GM21423 (cell line): ENCODE data around the gene RSU1.
"Not testable (repeated sequence)": the region's sequence is repeated elsewhere in the genome, so short reads cannot be mapped to it uniquely, and the experiment has no call there.

Source experiments
- ATAC-seq: cut with Tn5 transposase; IDR thresholded peaks from one replicate; pipeline ENCODE4 v1.9.1; 2021; ENCODE audit warnings: mild to moderate bottlenecking, moderate library complexity; ENCODE audit not compliant: unreplicated experiment

The RSU1 gene

DNA sequence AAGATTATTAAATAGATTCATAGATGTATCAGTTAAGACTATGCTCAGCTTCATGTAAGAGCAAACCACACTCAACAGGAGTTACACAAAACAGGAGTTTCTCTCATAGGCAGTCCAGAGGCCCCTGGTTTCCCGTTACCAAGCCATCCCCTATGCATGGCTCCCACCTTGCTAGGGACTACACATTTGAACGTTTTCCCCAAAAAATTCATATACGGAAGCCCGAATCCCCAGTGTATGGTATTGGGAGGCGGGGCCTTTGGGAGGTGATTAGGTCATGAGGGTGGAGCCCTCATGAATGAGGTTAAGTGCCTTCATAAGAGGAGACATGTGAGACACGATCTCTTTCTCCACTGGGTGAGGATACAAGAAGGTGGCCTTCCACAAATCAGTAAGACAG, 29.1 kb downstream of the RSU1 start:
- peak; percentile 35 for ATAC-seq

DNA sequence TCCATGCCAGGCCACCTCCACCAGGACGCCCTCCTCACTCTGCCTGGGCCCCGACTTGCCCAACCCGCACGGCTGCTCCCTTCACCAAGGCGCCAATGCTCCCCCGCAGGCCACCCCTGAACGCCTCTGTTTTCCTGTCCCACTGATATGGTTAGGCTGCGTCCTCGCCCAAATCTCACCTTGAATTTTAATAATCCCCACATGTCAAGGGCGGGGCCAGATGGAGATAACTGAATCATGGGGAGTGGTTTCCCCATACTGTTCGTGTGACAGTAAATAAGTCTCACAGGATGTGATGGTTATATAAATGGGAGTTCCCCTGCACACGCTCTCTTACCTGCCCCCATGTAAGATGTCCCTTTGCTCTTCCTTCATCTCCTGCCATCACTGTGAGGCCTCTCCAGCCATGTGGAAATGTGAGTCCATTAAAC, 29.8 kb downstream of the RSU1 start:
- peak; percentile 79 for ATAC-seq

DNA sequence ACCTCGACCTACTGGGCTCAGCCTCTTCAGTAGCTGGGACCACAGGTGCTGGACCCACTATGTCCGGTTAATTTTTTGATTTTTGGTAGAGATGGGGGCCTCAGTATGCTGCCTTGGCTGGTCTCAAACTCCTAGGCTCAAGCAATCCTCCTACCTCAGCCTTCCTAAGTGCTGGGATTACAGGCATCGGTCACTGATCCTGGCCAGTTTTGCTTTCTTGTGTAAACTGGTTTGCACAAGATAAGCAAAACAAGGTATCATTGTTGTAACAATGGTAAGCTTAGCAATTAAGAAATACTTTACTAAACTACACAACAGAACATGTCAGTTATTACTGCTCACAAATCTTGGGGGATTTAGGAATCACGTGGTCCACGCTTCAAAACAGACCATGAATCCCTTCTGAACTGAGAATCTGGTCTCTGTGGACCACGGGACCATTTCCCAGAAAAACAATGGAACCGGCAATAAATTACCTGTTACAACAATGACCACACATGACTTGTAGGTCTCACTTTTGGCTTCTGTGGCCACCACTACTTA, 36.8 kb downstream of the RSU1 start:
- ATAC-seq, result no peak

DNA sequence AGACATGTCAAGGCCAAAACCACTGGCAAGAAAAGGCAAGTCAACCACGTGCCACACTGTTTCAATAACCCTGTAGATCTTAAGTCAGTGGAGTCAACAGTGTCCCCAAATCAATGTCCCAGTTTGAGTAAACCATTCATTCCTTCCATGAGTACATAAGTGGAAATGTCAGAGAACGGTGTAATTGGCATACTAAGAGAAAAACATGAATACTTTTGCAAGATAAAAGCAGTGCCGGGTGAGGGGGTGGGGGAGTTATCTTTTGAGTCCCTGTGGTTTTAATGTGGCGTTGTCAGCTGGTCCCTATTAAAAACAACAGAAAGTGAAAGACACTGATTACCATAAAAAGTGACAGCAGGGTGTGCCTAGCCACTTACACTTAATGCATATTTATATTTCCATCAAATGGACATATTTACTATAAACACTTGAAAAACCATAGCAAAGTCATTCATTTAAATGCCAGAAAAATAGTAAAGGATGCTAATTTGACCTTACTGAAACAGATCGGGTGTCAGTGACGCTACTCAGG, 37.8 kb downstream of the RSU1 start:
- ATAC-seq, result no peak

DNA sequence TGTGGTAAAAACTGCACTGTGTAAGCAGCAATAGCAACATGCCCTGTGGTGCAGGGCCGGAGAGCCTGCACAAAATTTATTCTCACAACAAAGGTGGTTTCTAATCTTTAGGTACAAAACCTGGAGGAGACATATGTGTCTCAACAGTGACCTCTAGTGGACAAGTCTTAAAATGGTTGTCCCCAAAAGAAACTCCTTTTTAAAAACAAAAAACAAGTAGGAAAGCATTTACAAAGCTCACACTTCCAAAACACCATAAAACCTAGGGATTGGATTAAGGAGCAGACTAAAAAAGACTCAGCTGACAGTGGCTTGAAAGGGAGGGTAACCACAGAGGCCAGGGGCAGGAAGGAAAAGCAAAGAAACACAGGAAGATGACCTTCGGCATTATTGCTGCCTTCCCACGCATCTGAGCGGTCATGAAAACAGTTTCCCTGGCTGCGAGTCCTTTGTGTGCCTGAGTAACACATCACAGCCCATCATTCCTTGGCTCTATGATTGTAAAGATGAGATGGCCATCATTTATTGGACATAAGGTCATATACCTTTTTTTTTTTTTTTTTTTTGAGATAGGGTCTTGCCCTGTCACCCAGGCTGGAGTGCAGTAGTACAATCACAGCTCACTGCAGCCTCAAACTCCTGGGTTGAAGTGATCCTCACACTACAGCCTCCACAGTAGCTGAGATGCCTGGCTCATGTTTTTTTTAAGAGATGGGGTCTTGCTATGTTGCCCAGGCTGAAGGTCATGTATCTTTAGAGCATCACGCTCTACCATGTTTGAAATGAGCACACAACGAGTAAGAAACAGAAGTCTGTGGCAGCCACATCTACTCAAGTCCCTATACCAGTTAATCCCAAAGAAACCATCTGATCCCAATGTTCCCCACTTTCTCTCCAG, 39.5 kb downstream of the RSU1 start:
- ATAC-seq, result peak; percentile 54

DNA sequence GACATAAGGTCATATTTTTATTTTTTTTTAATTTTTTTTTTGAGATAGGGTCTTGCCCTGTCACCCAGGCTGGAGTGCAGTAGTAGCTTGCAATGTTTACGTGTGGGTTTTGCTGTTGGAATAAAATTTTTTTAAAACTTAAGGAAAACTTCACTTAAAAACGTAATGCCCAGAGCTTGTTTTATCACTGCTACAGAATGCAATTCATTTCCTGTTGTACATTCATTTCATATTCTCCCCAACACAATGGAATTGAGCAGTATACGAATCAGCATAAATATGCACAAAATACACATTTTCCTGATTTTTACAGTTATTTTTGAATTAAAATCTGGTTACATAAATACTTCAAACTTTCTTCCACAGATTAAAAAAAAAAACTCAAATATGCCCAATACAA, 40.3 kb downstream of the RSU1 start:
- no peak for ATAC-seq

DNA sequence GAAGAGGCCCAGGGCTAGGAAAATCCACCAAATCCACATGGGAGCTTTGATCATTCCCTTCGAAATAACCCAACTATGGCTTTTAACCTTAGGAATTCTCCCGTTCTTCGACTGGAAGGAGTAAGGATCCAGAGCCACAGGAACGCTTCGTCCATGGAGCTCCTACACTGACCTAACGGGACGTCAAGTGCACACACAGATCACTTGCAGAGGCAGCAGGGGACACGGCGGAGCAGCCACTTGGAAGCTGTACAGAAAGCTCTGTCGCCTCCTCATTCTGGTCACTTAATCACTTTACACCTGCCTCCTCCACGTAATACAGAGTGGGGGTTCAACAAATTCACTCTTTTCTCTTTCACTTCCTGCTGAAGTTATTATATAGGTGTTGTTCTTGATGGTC, 43.9 kb downstream of the RSU1 start:
- no peak for ATAC-seq

DNA sequence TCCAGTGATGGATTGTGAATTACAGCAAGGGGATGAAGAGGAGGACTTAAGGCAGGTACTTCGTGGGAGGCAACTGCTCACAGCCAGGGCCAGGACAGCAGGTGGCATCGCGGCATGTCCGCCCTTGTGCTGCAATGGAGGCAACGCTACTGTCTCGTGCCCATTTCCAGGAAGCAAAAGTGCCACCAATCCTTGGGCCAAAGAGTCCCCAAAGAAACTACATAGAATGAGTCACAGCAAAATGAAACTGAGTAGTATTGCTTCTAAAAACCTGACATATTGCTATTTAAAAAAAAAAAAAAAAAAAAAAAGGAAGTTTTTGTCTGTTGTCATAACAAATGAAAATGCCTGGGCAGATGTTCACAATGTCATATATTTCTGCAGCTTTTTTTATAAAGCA, 46.6 kb downstream of the RSU1 start:
- ATAC-seq, result no peak

DNA sequence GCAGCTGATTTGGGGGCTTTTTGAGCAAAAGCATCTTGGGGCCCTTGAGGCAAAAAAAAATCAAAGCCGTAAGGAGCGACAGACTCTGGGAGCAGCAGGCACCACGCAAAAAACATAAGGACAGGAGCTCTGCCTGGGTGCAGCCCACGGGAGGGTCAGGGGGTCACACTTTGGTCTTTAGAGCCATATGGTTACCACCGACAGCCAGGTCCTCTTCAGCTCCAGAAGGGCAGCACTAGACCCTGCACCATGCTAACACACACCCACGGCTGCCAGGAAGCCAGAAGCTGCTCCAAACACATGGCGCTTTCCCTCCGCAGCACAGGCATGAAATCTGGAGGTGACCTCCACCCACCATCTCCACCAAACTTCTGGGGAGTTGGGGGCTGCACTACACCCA, 47.1 kb downstream of the RSU1 start:
- no peak for ATAC-seq

DNA sequence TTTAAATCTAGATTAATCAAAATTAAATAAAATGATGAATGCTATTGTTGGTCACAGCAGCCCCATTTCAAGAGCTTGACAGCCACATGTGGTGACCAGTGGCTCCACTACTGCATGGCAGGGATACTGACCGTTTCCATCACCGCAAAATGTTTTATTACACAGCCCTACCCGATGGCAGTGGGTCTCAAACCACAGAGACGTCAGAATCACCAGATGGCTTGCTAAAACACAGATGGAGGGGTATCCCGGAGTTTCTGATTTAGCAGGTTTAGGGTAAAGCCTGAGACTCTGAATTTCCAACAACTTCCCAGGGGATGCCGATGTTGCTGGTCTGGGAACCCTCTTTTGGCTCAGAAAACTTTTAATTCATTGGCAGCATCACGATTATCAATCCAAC, 47.9 kb downstream of the RSU1 start:
- no peak for ATAC-seq

DNA sequence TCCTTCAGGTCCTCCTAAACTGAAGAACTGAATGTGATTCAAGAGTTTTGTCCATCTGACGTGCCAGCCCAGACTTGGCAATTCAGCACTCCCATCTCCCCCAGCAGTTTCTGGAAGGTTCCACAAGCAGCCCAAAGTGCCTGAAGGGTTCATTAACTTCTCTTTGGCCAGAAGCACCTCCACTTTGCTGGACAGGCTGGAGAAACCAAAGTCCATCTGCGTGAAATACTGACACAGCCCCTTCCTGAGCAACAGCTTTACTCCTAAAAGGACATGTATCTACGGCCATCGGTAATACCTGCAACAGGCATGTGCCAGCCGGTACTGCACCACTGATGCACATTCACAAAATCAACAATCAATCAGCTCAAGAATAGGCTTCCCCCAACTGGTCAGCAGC, 48.5 kb downstream of the RSU1 start:
- no peak for ATAC-seq

DNA sequence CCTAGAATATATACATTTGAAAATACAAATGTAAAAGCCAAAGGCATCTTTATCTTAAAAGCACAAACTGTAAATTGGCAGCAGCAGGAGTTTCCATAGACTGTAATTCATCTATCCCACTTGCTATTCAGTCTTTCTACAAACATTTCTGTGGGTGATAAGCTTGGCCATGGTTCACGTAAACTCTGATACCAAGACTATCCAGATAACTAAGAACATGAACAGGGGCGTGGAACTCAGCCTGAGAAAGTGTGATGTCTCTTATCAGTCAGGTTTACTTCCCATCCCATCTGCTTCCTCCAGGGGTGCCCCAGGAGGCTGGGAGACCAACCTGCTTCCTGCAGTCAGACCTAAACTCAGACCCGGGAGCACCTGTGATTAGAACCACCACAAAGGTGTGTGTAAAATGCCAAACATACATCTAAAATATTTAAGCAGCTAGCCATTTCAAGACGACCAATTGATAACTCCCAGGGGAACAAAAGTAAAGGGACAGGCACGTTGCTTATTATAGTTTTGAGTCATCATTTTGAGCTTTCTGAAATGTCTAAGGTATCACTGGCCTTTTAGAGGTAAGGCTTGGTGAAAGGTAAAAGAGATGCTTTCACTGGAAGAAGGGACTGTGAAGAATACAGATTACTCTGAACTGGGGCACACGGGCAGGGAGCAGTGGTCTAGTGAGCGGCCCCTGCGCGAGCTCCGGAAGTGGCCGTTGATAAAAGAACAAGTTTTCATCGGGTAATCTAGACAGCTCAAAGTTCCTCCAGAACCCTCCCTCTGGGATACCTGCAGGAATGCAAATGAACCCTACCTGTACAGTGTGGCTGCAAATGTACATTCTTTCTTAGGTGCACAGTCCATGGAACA, 51.5 kb downstream of the RSU1 start:
- ATAC-seq, result peak; percentile 57

DNA sequence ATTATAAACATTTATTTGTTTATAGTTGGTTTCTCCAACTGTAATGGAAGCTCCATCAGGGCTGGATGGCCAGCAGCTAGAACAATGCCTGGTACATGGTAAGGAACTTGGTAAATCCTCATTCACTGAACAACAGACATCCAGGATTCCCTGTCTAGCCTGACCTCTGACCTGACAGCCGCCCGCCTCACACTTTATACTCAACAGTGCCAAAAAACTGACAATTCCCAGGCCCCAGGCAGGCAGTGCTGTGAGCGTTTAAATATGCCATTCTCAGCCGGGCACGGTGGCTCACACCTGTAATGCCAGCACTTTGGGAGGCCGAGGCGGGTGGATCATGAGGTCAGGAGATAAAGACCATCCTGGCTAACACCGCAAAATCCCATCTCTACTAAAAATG, 55.9 kb downstream of the RSU1 start:
- ATAC-seq, result no peak

DNA sequence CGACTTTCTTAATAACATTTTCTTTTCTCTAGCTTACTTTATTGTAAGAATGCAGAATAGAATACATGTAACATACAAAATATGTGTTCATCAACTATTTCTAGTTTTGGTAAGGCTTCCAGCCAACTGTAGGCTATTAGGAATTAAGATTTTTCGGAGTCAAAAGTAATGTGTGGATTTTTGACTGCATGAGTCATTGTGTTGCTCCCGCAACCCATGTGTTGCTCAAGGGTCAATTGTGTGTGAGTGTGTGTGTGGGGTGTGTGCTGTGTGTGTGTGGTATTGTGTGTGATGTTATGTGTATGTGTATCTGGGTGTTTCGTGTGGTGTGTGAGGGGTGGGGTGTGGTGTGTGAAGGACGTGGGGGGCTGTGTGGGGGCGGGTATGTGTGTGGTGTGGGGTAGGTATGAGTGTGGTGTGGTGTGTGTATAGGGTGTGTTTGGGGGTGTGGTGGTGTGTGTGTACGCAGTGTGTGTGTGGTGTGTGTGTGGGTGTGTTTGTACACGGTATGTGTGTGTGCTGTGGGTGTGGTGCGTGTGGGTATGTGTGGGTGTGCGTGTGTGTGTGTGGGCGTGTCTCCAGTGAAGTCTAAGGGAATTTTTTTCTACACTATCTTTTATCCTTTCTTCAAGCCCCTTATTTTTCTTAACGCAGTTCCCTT, 60.5 kb downstream of the RSU1 start:
- no peak for ATAC-seq

DNA sequence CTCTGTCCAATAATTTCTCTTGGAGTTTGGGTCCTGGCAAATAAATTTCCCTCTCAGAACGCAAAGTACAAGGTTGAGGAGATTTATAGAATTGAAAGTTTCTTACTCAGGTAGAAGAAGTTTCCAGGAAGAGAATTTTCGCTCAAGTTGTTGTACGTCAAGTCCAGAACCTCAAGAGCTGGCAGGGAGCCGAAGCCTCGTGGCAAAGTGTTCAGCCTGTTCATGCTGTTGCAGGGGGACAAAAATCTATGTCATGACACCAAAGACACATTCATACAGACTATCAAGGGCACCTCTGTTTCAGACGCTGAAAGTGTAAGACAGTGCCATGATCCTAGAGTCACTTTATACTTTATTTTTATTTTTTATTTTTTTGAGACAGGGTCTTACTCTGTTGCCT, 62.5 kb downstream of the RSU1 start:
- no peak for ATAC-seq

DNA sequence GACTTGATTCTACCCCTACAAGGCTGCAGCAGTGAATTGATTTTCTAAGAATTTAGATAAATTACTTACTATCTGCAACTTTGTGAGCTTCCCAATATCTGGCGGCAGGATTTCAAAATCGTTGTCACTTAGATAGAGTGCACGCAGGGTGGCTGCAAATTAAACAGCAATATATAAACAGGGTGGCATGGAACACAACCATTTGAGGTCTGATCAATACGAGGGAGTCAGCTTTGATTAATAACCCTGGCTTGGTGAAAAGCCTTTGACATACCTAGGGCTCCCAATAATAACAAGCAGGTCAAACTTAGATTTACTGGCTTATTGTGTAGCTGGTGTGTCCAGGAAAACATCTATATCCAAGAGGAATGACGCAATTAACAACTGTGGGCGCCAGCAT, 64.4 kb downstream of the RSU1 start:
- ATAC-seq, result not testable (repeated sequence)

DNA sequence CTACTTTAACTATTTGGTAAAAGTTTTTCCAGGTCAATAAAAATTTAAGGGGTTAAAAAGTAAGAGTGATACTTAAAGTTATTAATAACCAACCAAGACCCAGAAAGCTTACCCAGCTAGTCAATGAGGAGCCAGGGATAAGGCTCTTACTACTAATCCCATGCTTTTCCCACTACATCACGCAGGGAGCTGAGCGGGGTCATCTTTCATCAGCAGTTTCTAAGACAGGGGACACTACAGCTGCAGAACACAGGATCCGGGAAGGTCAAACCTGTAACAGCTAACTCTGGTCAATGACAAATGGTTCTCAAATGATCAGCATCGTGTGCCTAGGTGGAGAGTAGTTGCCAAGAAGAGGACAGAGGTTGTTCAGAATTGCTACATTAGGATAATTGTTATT, 65.1 kb downstream of the RSU1 start:
- ATAC-seq, result no peak

DNA sequence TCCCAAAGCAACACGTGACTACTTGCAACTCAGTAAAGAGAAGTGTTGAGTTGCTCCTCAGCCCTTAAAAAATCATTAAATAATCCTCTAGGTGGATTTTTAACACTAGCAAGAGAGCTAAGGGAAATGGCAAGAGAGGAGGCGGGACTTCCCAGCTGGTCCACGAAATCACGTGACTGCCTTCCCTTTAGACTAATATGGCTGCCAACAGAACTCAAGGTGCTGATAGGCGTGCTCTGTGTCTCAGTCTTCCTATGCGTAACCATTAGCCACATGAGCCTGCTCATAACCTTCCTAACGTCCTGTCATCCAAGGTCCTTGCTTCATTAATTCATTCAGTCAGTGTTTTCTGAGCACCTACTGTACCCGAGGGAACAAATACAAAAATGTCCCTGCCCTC, 66.0 kb downstream of the RSU1 start:
- ATAC-seq, result no peak

DNA sequence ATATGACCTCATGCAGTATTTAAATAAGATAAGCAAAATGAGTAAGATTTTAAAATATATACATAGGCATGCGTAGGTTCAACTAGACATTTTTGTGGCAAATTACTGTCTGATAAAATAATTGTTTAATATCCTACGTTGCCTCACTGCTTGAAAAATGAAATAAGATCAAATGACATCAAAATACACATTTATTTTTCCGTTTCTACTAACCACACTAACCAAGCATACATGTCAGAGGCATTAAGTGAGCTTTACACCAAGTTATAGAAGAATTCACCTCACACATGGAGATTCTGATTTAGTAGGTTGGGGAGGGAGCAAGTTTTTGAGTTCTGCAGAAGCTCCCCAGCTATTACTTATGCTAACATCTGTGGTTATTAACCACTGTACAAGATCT, 66.8 kb downstream of the RSU1 start:
- ATAC-seq, result no peak

DNA sequence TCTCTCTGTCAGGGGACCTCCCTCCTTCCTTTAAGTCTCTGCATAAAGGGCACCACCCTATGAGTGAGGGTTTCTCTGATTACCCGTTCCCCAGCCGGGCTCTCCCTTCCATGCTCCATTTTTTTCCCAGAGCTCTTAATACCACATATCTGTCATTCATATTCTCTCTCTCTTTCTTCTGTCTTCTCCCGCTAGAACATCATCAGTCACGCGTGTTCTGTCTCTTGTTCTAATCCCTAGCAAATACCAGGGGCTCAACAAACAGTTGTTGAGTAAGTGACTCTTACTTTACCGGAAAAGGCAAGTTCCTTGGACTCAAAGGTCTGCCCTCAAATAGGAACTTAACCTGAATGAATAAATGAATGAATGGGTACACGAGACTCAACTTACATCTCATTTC, 68.5 kb downstream of the RSU1 start:
- ATAC-seq, result no peak

DNA sequence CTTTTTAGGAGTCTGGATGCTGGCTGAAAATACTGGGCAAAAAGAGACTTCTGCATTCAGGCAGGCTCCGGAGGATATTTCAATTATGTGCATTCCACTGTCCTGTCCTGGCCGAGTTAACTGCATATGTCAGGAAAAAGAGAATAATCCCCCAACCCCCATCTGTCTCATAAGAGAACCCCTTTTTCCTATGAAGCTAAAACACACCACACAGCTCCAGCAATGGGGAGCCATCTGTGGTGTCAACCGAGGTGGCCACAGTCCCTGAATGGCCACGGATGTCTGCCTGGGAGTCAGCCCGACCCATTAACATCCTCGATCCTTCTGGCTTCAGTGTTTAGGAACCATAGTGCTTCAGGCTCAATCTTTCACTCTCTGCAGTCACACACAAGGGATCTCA, 70.4 kb downstream of the RSU1 start:
- ATAC-seq, result no peak
